Keratinocyte (primary cell): ENCODE measurements around the gene UGT1A6. TPM values are rescaled to one million over a fixed set of nuclear protein-coding genes. Genes with fewer than 3 reads are reported as not detected.
"Not testable (repeated sequence)": the region's sequence is repeated elsewhere in the genome, so short reads cannot be mapped to it uniquely, and the experiment has no call there.

Experiments used
- DNase-seq: peaks from one replicate; pipeline ENCODE4 v3.0.0-alpha.2; 2011; ENCODE audit warnings: low read depth, missing footprints, low spot score
- FAIRE-seq: peaks from 2 replicates; lab custom pipeline; 2011; peaks lifted over from hg19 to GRCh38; lab: Jason Lieb, UNC
- H2AFZ ChIP-seq: 2 replicates; pipeline ENCODE4 v1.6.0; 2012; ENCODE audit warnings: low read length, control low read depth, inconsistent platforms; ENCODE audit not compliant: control insufficient read depth
- H3K27ac ChIP-seq: 2 replicates; pipeline ENCODE4 v1.5.1; 2011; ENCODE audit warnings: low read length; ENCODE audit not compliant: control insufficient read depth, insufficient read depth
- H3K27me3 ChIP-seq: 3 replicates; pipeline ENCODE4 v1.6.0; 2011; ENCODE audit warnings: low read length; ENCODE audit not compliant: control insufficient read depth, insufficient read depth; ENCODE audit errors: extremely low read depth
- H3K36me3 ChIP-seq, 2 experiments: 2 replicates in 1 of 2; 3 replicates in 1 of 2; pipeline ENCODE4 v1.5.1; 2011; ENCODE audit warnings: low read length in 2 of 2, mild to moderate bottlenecking in 1 of 2; ENCODE audit not compliant: control insufficient read depth in 2 of 2, insufficient read depth in 2 of 2; ENCODE audit errors: extremely low read depth in 1 of 2
- H3K4me1 ChIP-seq: 3 replicates; pipeline ENCODE4 v1.5.1; 2011; ENCODE audit warnings: low read length; ENCODE audit not compliant: control insufficient read depth, insufficient read depth; ENCODE audit errors: extremely low read depth
- H3K4me2 ChIP-seq: 3 replicates; pipeline ENCODE4 v1.6.0; 2011; ENCODE audit warnings: low read depth, low read length; ENCODE audit not compliant: control insufficient read depth, insufficient read depth; ENCODE audit errors: extremely low read depth
- H3K4me3 ChIP-seq, 3 experiments: fragments of 200-600 bp in 1 of 3; sonication (generic) in 1 of 3; 2 replicates in 2 of 3; 3 replicates in 1 of 3; pipeline ENCODE4 v1.5.1; 2011 to 2016; ENCODE audit warnings: low read length in 3 of 3, mild to moderate bottlenecking in 3 of 3, control low read depth in 2 of 3, inconsistent platforms in 1 of 3, low read depth in 1 of 3, mixed read lengths in 1 of 3, mixed run types in 1 of 3, moderate library complexity in 1 of 3; ENCODE audit not compliant: control insufficient read depth in 2 of 3, insufficient read depth in 2 of 3; ENCODE audit errors: extremely low read depth in 1 of 3
- H3K79me2 ChIP-seq: 2 replicates; pipeline ENCODE4 v1.6.0; 2012; ENCODE audit warnings: low read length; ENCODE audit not compliant: control insufficient read depth, insufficient read depth
- H3K9ac ChIP-seq: 3 replicates; pipeline ENCODE4 v1.6.0; 2011; ENCODE audit warnings: low read length; ENCODE audit not compliant: control insufficient read depth, insufficient read depth; ENCODE audit errors: extremely low read depth
- H3K9me1 ChIP-seq: 3 replicates; pipeline ENCODE4 v1.6.0; 2011; ENCODE audit warnings: low read length; ENCODE audit not compliant: control insufficient read depth, insufficient read depth; ENCODE audit errors: extremely low read depth
- H3K9me3 ChIP-seq: 2 replicates; pipeline ENCODE4 v1.5.1; 2012; ENCODE audit warnings: low read depth, low read length; ENCODE audit not compliant: control insufficient read depth
- H4K20me1 ChIP-seq: 3 replicates; pipeline ENCODE4 v1.6.0; 2011; ENCODE audit warnings: low read length; ENCODE audit not compliant: control insufficient read depth, insufficient read depth; ENCODE audit errors: extremely low read depth
- EZH2 ChIP-seq: IDR thresholded peaks from one replicate; pipeline ENCODE4 v1.6.1; 2012; ENCODE audit warnings: inconsistent platforms, mild to moderate bottlenecking, low read length, moderate library complexity
- dilution Hi-C: fragments of 300-500 bp; cut with MboI; formaldehyde crosslinking; loops from one replicate; pipeline ENCODE4 v1.7.0; 2020; ENCODE audit warnings: low sequenced_read_pairs; ENCODE audit not compliant: extremely low pct_ligation_motif_present
- polyA plus RNA-seq, 5 experiments: library from polyadenylated mRNA; depleted of rRNA in 3 of 5; stranded (reverse) in 3 of 5; stranded (forward) in 1 of 5; unstranded in 1 of 5; fragments of >200 nt; gene quantifications; 1 replicate in 1 of 5; 2 replicates in 3 of 5; 3 replicates in 1 of 5; pipeline versions ENCODE4 v1.2.1 to v1.2.3, GENCODE V29; 2011 to 2012; ENCODE audit warnings: missing spikeins in 2 of 5, low read depth in 1 of 5, low replicate concordance in 1 of 5
- TF ChIP-seq, protein P1 (sequence below), 3 experiments: IDR thresholded peaks in 1 of 3; conservative IDR thresholded peaks in 1 of 3; optimal IDR thresholded peaks in 1 of 3; 2 replicates in 2 of 3; 3 replicates in 1 of 3; pipeline versions ENCODE3 to v1.5.1; 2011; ENCODE audit warnings: low read length in 3 of 3, mild to moderate bottlenecking in 3 of 3, moderate library complexity in 2 of 3, control low read depth in 1 of 3, inconsistent platforms in 1 of 3; ENCODE audit not compliant: insufficient read depth in 2 of 3; ENCODE audit errors: extremely low read depth in 1 of 3

UGT1A6 gene
- polyA plus RNA-seq, 1 donor (not counting 4 experiments of a cell fraction or from before 2014, with no cell fraction given): 133 TPM

DNA sequence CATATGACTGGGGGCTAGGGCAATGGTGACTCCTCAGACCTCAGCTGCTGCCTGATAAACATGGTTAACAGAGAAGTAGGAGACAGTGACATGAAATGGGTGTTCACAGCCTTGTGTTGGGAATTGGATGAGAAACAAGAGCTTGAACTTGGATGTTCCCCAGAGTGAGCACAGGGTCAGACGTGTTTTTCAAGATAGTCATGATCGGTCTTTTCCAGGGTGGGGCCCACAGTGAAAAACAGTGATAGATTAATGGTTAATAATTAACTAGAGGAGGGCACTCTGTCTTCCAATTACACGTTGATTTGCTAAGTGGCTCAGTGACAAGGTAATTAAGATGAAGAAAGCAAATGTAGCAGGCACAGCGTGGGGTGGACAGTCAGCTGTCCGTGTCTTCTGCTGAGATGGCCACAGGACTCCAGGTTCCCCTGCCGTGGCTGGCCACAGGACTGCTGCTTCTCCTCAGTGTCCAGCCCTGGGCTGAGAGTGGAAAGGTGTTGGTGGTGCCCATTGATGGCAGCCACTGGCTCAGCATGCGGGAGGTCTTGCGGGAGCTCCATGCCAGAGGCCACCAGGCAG is 36.1 kb downstream of the UGT1A6 start, which contains the start of gene UGT1A3:
Gene UGT1A3, plus strand, starts transcription at position 320 of the 579 bp plus-strand sequence. Its CDS starts 85 bp downstream, at position 405.
- no peak for DNase-seq
- Histone ChIP-seq H3K4me2 (no peak within 1 kb of the TSS), H3K4me1 (no peaks in the 10 kb centered on the region), H2AFZ (no peak within 1 kb of the TSS), H3K36me3 (peaks cover 2% of the 10 kb centered on the region in 2 experiments), H3K27ac (no peak within 1 kb of the TSS), H3K27me3 (no peaks in the 10 kb centered on the region), H4K20me1 (no peaks in the 10 kb centered on the region), H3K79me2 (peaks cover 29% of the 10 kb centered on the region), H3K9ac (no peak within 1 kb of the TSS), H3K9me3 (no peaks in the 10 kb centered on the region), H3K9me1 (no peaks in the 10 kb centered on the region), H3K4me3 (no peak within 1 kb of the TSS)
- FAIRE-seq: no peak
- dilution Hi-C loops: no loop called here
- TF ChIP-seq, protein P1, sequence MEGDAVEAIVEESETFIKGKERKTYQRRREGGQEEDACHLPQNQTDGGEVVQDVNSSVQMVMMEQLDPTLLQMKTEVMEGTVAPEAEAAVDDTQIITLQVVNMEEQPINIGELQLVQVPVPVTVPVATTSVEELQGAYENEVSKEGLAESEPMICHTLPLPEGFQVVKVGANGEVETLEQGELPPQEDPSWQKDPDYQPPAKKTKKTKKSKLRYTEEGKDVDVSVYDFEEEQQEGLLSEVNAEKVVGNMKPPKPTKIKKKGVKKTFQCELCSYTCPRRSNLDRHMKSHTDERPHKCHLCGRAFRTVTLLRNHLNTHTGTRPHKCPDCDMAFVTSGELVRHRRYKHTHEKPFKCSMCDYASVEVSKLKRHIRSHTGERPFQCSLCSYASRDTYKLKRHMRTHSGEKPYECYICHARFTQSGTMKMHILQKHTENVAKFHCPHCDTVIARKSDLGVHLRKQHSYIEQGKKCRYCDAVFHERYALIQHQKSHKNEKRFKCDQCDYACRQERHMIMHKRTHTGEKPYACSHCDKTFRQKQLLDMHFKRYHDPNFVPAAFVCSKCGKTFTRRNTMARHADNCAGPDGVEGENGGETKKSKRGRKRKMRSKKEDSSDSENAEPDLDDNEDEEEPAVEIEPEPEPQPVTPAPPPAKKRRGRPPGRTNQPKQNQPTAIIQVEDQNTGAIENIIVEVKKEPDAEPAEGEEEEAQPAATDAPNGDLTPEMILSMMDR (optimal IDR thresholded peaks at IDR 0.05 in 1 of 3, IDR thresholded peaks at IDR 0.05 in 1 of 3, conservative IDR thresholded peaks at IDR 0.05 in 1 of 3; ENCODE audit: extremely low read depth in 1 of 3, insufficient read depth in 2 of 3, low read length in 3 of 3): no peak
- no peak for TF ChIP-seq EZH2

DNA sequence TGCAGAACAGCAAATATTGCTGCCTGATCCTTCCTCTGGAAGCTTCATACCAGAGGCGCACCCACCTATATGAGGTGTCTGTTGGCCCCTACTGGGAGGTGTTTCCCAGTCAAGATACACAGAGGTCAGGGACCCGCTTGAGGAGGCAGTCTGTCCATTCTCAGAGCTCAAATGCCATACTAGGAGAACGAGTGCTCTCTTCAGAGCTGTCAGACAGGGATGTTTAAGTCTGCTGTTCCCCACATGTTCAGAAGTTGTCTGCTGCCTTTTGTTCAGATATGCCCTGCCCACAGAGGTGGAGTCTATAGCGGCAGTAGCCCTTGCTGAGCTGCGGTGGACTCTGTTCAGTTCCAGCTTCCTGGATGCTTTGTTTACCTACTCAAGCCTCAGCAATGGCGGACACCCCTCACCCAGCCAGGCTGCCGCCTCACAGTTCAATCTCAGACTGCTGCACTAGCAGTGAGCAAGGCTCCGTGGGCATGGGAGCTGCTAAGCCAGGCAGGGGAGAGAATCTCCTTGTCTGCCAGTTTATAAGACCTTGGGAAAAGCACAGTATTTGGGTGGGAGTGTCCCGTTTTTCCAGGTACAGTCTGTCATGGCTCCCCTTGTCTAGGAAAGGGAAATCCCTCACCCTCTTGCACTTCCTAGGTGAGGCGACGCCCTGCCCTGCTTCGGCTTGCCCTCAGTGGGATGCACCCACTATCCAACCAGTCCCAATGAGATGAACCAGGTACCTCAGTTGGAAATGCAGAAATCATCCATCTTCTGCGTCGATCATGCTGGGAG is 44.4 kb downstream of the UGT1A6 start:
- H3K27me3 ChIP-seq, H3K4me3 ChIP-seq, H3K36me3 ChIP-seq, H3K4me2 ChIP-seq, H3K4me1 ChIP-seq, H4K20me1 ChIP-seq, H3K9me3 ChIP-seq, H2AFZ ChIP-seq, H3K9me1 ChIP-seq, H3K27ac ChIP-seq, DNase-seq, FAIRE-seq, dilution Hi-C loops, H3K9ac ChIP-seq: not testable (repeated sequence)
- peaks cover 29% of the 10 kb centered on the region for H3K79me2 ChIP-seq
